HEK293 (cell line): ENCODE data around the gene MEF2C.
A peak's percentile ranks its signal among the peaks of the same experiment; 100 is the strongest.

Experiments
- CTCF ChIP-seq: fragments of 450-650 bp; formaldehyde crosslinking; IDR thresholded peaks from 2 replicates; pipeline ENCODE4 v1.5.1; 2016; ENCODE audit warnings: missing biosample characterization, missing genetic modification characterization
- ZBTB1 ChIP-seq: fragments of 450-650 bp; formaldehyde crosslinking; IDR thresholded peaks from 2 replicates; pipeline ENCODE4 v1.5.1; 2016; ENCODE audit warnings: missing biosample characterization, missing genetic modification characterization
- ZBTB44 ChIP-seq: fragments of 450-650 bp; IDR thresholded peaks from 2 replicates; pipeline ENCODE4 v1.5.1; 2018; ENCODE audit warnings: missing biosample characterization, mild to moderate bottlenecking, missing genetic modification characterization

GRCh38 chr5:88883836-88884607 lies 1.0 kb upstream of the MEF2C start:
- peak; percentile 59; the same call in 1 of the 2 replicates for TF ChIP-seq CTCF
- no peak for TF ChIP-seq ZBTB44 (tag by site-specific recombination)
- TF ChIP-seq ZBTB1 = no peak
